SK-N-SH treated with all-trans-retinoic acid at 6 μM for 48 hours (cell line): ENCODE data around the gene PTPN1.

Source experiments
- ATAC-seq: fragments of 200-7000 bp; cut with Tn5 transposase; 3 replicates; pipeline ENCODE4 v1.9.1; 2020; ENCODE audit warnings: mild to moderate bottlenecking, moderate library complexity
- ARNTL ChIP-seq: fragments of 450-650 bp; formaldehyde crosslinking; IDR thresholded peaks from 2 replicates; pipeline ENCODE4 v1.5.0; 2020; ENCODE audit warnings: low read depth, mild to moderate bottlenecking, moderate library complexity, borderline replicate concordance
- CREB5 ChIP-seq: fragments of 250-450 bp; sonication (Bioruptor Pico); IDR thresholded peaks from 2 replicates; pipeline ENCODE4 v1.5.1; 2020; ENCODE audit warnings: low read depth, mild to moderate bottlenecking, moderate library complexity
- CSDC2 ChIP-seq: fragments of 250-450 bp; sonication (Bioruptor Pico); IDR thresholded peaks from 2 replicates; pipeline ENCODE4 v1.5.0; 2020; ENCODE audit warnings: mild to moderate bottlenecking, moderate library complexity
- ESRRG ChIP-seq: fragments of 250-450 bp; sonication (Bioruptor Pico); IDR thresholded peaks from 2 replicates; pipeline ENCODE4 v1.6.1; 2021; ENCODE audit warnings: mild to moderate bottlenecking
- GLIS3 ChIP-seq: fragments of 250-450 bp; sonication (Bioruptor Pico); IDR thresholded peaks from 2 replicates; pipeline ENCODE4 v1.5.0; 2020; ENCODE audit warnings: mild to moderate bottlenecking, moderate library complexity
- ISL1 ChIP-seq: fragments of 250-450 bp; sonication (Bioruptor Pico); IDR thresholded peaks from 2 replicates; pipeline ENCODE4 v2.1.2; 2022; ENCODE audit warnings: mild to moderate bottlenecking, moderate library complexity
- OSR1 ChIP-seq: fragments of 250-450 bp; sonication (Bioruptor Pico); IDR thresholded peaks from 2 replicates; pipeline ENCODE4 v1.8.0; 2022; ENCODE audit warnings: moderate library complexity, mild to moderate bottlenecking, inconsistent platforms
- PPARA ChIP-seq: fragments of 250-450 bp; sonication (Bioruptor Pico); IDR thresholded peaks from 2 replicates; pipeline ENCODE4 v1.5.0; 2020; ENCODE audit warnings: mild to moderate bottlenecking, borderline replicate concordance
- RARB ChIP-seq: fragments of 250-450 bp; sonication (Bioruptor Pico); IDR thresholded peaks from 2 replicates; pipeline ENCODE4 v1.8.0; 2021; ENCODE audit warnings: mild to moderate bottlenecking, moderate library complexity
- SNAI2 ChIP-seq: fragments of 250-450 bp; sonication (Bioruptor Pico); IDR thresholded peaks from 2 replicates; pipeline ENCODE4 v1.5.0; 2020; ENCODE audit warnings: mild to moderate bottlenecking, moderate library complexity
- TCF4 ChIP-seq: fragments of 250-450 bp; sonication (Bioruptor Pico); IDR thresholded peaks from 2 replicates; pipeline ENCODE4 v1.8.0; 2021; ENCODE audit warnings: mild to moderate bottlenecking, moderate library complexity, borderline replicate concordance
- TOX ChIP-seq: fragments of 250-450 bp; sonication (Bioruptor Pico); IDR thresholded peaks from 2 replicates; pipeline ENCODE4 v1.8.0; 2021; ENCODE audit warnings: mild to moderate bottlenecking, moderate library complexity, borderline replicate concordance
- ZC3H10 ChIP-seq: fragments of 250-450 bp; sonication (Bioruptor Pico); IDR thresholded peaks from 2 replicates; pipeline ENCODE4 v1.5.1; 2021; ENCODE audit warnings: mild to moderate bottlenecking, moderate library complexity
- ZFP3 ChIP-seq: fragments of 250-450 bp; sonication (Bioruptor Pico); IDR thresholded peaks from 2 replicates; pipeline ENCODE4 v1.5.0; 2020; ENCODE audit warnings: mild to moderate bottlenecking, moderate library complexity
- ZFP30 ChIP-seq: fragments of 450-650 bp; formaldehyde crosslinking; IDR thresholded peaks from 2 replicates; pipeline ENCODE4 v1.5.0; 2022; ENCODE audit warnings: mild to moderate bottlenecking, moderate library complexity
- ZNF565 ChIP-seq: fragments of 450-650 bp; formaldehyde crosslinking; conservative IDR thresholded peaks from 2 replicates; pipeline ENCODE4 v1.5.0; 2020; ENCODE audit warnings: low read depth, mild to moderate bottlenecking, moderate library complexity
- ZNF70 ChIP-seq: fragments of 450-650 bp; formaldehyde crosslinking; IDR thresholded peaks from 2 replicates; pipeline ENCODE4 v1.5.0; 2020; ENCODE audit warnings: mild to moderate bottlenecking, moderate library complexity
- ZNF8 ChIP-seq: fragments of 450-650 bp; formaldehyde crosslinking; IDR thresholded peaks from 2 replicates; pipeline ENCODE4 v1.5.0; 2020; ENCODE audit warnings: mild to moderate bottlenecking, moderate library complexity
- TF ChIP-seq, protein P1 (sequence below): fragments of 250-450 bp; sonication (Bioruptor Pico); IDR thresholded peaks from 2 replicates; pipeline ENCODE4 v1.5.0; 2020; ENCODE audit warnings: mild to moderate bottlenecking, moderate library complexity
- TF ChIP-seq, protein P2 (sequence below): fragments of 250-450 bp; sonication (Bioruptor Pico); IDR thresholded peaks from 2 replicates; pipeline ENCODE4 v1.5.1; 2021; ENCODE audit warnings: mild to moderate bottlenecking, moderate library complexity
- TF ChIP-seq, protein P3 (sequence below): fragments of 250-450 bp; sonication (Bioruptor Pico); IDR thresholded peaks from 2 replicates; pipeline ENCODE4 v1.8.0; 2021; ENCODE audit warnings: low read depth, mild to moderate bottlenecking, moderate library complexity, borderline replicate concordance
- TF ChIP-seq, protein P4 (sequence below): fragments of 250-450 bp; sonication (Bioruptor Pico); IDR thresholded peaks from 2 replicates; pipeline ENCODE4 v1.8.0; 2020; ENCODE audit warnings: mild to moderate bottlenecking, moderate library complexity, borderline replicate concordance

PTPN1 gene

DNA sequence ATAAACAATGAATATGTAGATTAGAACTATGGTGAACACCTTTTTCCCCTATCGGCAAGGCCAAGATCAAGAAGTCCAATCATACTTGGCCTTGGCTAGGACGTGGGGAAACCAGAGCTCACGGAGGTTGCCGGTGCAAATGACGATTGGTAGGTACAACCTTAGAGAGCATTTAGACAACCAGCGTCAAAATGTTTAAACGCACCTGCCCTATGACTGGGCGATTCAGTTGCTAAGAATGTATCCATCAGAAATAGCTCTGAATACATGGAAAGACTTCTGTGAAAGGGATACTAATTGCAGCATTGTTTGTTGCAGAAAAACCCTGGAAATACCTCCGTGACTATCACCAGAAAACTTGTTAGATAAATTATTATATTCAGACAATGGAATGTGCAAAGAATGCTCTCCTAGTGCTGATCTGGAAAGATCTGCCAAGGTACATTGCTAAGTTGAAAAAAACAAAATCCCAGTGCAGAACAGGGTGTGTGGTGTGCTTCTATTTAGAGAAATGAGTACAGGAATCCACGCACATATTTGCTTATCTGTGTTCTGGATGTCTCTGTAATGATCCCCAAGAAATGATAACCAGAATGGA, 48.0 kb upstream of the PTPN1 start (continued):
- TF ChIP-seq RARB (CRISPR knock-in tag) = no peak

- TF ChIP-seq ZNF8 (CRISPR knock-in tag) (no peak), PPARA (CRISPR knock-in tag) (no peak), ESRRG (no peak), ARNTL (no peak), ZFP30 (no peak), CREB5 (no peak), TOX (CRISPR knock-in tag) (no peak), OSR1 (CRISPR knock-in tag) (no peak), ZNF565 (CRISPR knock-in tag) (no peak), ZC3H10 (CRISPR knock-in tag) (no peak), ZNF70 (CRISPR knock-in tag) (no peak), CSDC2 (CRISPR knock-in tag) (no peak), SNAI2 (no peak), GLIS3 (CRISPR knock-in tag) (no peak), ZFP3 (CRISPR knock-in tag) (no peak), ISL1 (CRISPR knock-in tag) (no peak)
- TF ChIP-seq, protein P1, sequence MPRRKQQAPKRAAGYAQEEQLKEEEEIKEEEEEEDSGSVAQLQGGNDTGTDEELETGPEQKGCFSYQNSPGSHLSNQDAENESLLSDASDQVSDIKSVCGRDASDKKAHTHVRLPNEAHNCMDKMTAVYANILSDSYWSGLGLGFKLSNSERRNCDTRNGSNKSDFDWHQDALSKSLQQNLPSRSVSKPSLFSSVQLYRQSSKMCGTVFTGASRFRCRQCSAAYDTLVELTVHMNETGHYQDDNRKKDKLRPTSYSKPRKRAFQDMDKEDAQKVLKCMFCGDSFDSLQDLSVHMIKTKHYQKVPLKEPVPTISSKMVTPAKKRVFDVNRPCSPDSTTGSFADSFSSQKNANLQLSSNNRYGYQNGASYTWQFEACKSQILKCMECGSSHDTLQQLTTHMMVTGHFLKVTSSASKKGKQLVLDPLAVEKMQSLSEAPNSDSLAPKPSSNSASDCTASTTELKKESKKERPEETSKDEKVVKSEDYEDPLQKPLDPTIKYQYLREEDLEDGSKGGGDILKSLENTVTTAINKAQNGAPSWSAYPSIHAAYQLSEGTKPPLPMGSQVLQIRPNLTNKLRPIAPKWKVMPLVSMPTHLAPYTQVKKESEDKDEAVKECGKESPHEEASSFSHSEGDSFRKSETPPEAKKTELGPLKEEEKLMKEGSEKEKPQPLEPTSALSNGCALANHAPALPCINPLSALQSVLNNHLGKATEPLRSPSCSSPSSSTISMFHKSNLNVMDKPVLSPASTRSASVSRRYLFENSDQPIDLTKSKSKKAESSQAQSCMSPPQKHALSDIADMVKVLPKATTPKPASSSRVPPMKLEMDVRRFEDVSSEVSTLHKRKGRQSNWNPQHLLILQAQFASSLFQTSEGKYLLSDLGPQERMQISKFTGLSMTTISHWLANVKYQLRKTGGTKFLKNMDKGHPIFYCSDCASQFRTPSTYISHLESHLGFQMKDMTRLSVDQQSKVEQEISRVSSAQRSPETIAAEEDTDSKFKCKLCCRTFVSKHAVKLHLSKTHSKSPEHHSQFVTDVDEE (CRISPR knock-in tag) = no peak
- TF ChIP-seq, protein P2, sequence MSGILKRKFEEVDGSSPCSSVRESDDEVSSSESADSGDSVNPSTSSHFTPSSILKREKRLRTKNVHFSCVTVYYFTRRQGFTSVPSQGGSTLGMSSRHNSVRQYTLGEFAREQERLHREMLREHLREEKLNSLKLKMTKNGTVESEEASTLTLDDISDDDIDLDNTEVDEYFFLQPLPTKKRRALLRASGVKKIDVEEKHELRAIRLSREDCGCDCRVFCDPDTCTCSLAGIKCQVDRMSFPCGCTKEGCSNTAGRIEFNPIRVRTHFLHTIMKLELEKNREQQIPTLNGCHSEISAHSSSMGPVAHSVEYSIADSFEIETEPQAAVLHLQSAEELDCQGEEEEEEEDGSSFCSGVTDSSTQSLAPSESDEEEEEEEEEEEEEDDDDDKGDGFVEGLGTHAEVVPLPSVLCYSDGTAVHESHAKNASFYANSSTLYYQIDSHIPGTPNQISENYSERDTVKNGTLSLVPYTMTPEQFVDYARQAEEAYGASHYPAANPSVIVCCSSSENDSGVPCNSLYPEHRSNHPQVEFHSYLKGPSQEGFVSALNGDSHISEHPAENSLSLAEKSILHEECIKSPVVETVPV (CRISPR knock-in tag) = no peak
- TF ChIP-seq, protein P3, sequence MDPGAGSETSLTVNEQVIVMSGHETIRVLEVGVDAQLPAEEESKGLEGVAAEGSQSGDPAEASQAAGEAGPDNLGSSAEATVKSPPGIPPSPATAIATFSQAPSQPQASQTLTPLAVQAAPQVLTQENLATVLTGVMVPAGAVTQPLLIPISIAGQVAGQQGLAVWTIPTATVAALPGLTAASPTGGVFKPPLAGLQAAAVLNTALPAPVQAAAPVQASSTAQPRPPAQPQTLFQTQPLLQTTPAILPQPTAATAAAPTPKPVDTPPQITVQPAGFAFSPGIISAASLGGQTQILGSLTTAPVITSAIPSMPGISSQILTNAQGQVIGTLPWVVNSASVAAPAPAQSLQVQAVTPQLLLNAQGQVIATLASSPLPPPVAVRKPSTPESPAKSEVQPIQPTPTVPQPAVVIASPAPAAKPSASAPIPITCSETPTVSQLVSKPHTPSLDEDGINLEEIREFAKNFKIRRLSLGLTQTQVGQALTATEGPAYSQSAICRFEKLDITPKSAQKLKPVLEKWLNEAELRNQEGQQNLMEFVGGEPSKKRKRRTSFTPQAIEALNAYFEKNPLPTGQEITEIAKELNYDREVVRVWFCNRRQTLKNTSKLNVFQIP (CRISPR knock-in tag) = no peak
- ATAC-seq = peak; percentile 89
These were observed 46.0 kb upstream of the PTPN1 start for GRCh38 chr20:50464026-50464724.

DNA sequence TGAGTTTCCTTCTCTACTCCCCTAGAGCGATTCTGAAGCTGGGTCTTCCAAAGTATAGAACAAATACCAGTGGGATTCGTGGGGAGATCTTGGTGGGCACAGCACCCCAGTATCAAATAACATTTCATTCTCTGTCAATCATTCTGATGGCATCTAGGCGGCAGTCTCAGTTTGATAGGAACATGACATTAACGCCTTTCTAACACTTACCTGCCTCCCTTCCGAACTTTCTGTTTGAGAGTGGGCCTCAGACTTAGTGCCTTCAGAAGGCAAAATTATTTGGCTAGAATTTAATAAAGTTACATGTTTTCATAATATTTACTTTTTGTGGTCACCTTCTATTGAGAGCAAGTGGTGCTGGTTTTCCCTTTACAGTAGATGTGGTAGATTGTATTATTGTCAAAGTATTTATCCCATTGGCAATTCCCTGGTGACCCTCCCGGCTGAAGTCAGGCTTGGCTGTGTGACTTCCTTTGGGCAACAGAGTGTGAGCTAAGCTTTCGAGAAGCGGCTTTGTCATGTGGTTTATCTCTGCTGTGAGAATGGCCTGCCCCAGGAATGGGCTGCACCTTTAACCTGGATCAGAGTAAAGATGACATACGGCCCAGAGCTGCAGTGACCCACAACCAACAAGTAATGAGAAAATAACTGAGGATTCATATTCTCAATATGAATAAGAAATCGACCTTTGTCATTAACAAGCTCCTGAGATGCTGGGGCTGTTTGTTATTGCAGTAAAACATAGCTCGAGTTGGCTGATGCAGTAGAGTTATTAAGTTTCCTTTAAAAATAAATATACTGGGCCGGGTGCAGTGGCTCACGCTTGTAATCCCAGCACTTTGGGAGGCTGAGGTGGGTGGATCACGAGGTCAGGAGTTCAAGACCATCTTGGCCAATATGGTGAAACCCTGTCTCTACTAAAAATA, 45.2 kb upstream of the PTPN1 start:
- TF ChIP-seq, protein P4, sequence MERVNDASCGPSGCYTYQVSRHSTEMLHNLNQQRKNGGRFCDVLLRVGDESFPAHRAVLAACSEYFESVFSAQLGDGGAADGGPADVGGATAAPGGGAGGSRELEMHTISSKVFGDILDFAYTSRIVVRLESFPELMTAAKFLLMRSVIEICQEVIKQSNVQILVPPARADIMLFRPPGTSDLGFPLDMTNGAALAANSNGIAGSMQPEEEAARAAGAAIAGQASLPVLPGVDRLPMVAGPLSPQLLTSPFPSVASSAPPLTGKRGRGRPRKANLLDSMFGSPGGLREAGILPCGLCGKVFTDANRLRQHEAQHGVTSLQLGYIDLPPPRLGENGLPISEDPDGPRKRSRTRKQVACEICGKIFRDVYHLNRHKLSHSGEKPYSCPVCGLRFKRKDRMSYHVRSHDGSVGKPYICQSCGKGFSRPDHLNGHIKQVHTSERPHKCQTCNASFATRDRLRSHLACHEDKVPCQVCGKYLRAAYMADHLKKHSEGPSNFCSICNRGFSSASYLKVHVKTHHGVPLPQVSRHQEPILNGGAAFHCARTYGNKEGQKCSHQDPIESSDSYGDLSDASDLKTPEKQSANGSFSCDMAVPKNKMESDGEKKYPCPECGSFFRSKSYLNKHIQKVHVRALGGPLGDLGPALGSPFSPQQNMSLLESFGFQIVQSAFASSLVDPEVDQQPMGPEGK (CRISPR knock-in tag) = no peak
- TF ChIP-seq OSR1 (CRISPR knock-in tag) (no peak), PPARA (CRISPR knock-in tag) (no peak), ARNTL (no peak), CSDC2 (CRISPR knock-in tag) (no peak), GLIS3 (CRISPR knock-in tag) (no peak), CREB5 (no peak), ISL1 (CRISPR knock-in tag) (no peak), TCF4 (CRISPR knock-in tag) (no peak)
- no peak for ATAC-seq
